GM23338 (cell line): ENCODE measurements around the gene SYT13. TPM values are rescaled to one million over a fixed set of nuclear protein-coding genes. Genes with fewer than 3 reads are reported as not detected.

Experiments
- ATAC-seq: fragments of 200-7000 bp; cut with Tn5 transposase; 3 replicates; pipeline ENCODE4 v1.9.1; 2020
- DNase-seq: peaks from one replicate; pipeline ENCODE4 v3.0.0-alpha.2; 2015; ENCODE audit warnings: low spot score
- H2AFZ ChIP-seq: fragments of 200-600 bp; sonication (generic); 2 replicates; pipeline ENCODE4 v1.8.0; 2016; ENCODE audit warnings: antibody characterized with exemption, mild to moderate bottlenecking, moderate library complexity
- H3F3A ChIP-seq: fragments of 200-600 bp; sonication (generic); replicated peaks from 2 replicates; pipeline ENCODE4 v1.8.0; 2017; ENCODE audit warnings: antibody characterized with exemption, mixed run types, low read depth
- H3K27ac ChIP-seq: fragments of 200-600 bp; sonication (generic); 2 replicates; pipeline ENCODE4 v1.6.1; 2016; ENCODE audit warnings: low read depth
- H3K27me3 ChIP-seq: fragments of 200-600 bp; sonication (generic); 2 replicates; pipeline ENCODE4 v1.8.0; 2016; ENCODE audit warnings: mild to moderate bottlenecking, mixed run types, moderate library complexity; ENCODE audit not compliant: insufficient read depth
- H3K36me3 ChIP-seq: fragments of 200-600 bp; sonication (generic); 2 replicates; pipeline ENCODE4 v1.8.0; 2016; ENCODE audit warnings: mild to moderate bottlenecking; ENCODE audit not compliant: insufficient read depth
- H3K4me1 ChIP-seq: fragments of 200-600 bp; sonication (generic); 2 replicates; pipeline ENCODE4 v1.8.0; 2016; ENCODE audit warnings: mild to moderate bottlenecking, moderate library complexity; ENCODE audit not compliant: insufficient read depth
- H3K4me2 ChIP-seq: fragments of 200-600 bp; sonication (generic); 2 replicates; pipeline ENCODE4 v1.7.1; 2017; ENCODE audit warnings: mixed run types
- H3K4me3 ChIP-seq: fragments of 200-600 bp; sonication (generic); 2 replicates; pipeline ENCODE4 v1.6.1; 2016; ENCODE audit warnings: mixed run types
- H3K79me2 ChIP-seq: fragments of 200-600 bp; sonication (generic); replicated peaks from 2 replicates; pipeline ENCODE4 v1.8.0; 2017; ENCODE audit warnings: mild to moderate bottlenecking; ENCODE audit not compliant: insufficient read depth
- H3K9me2 ChIP-seq: fragments of 200-600 bp; sonication (generic); 2 replicates; pipeline ENCODE4 v1.8.0; 2017; ENCODE audit not compliant: insufficient read depth
- H4K20me1 ChIP-seq: fragments of 200-600 bp; sonication (generic); replicated peaks from 2 replicates; pipeline ENCODE4 v1.8.0; 2017; ENCODE audit warnings: mild to moderate bottlenecking; ENCODE audit not compliant: insufficient read depth
- H3K27ac Mint-ChIP-seq: 2 replicates; pipeline ENCODE4 v1.8.0; 2020; ENCODE audit warnings: inconsistent platforms, mild to moderate bottlenecking, moderate library complexity, mixed read lengths
- H3K27me3 Mint-ChIP-seq: 3 replicates; pipeline ENCODE4 v1.8.0; 2022; ENCODE audit warnings: low read depth, mild to moderate bottlenecking, moderate library complexity, mixed read lengths, inconsistent platforms; ENCODE audit not compliant: insufficient read depth, poor library complexity
- H3K36me3 Mint-ChIP-seq: 3 replicates; pipeline ENCODE4 v1.8.0; 2021; ENCODE audit warnings: low read depth, mild to moderate bottlenecking, inconsistent platforms, moderate library complexity, mixed read lengths
- H3K4me1 Mint-ChIP-seq: 3 replicates; pipeline ENCODE4 v1.8.0; 2020; ENCODE audit warnings: mild to moderate bottlenecking, inconsistent platforms, mixed read lengths
- H3K4me3 Mint-ChIP-seq: 3 replicates; pipeline ENCODE4 v1.8.0; 2021; ENCODE audit warnings: moderate library complexity, mild to moderate bottlenecking, inconsistent platforms, mixed read lengths
- H3K9me3 Mint-ChIP-seq: 3 replicates; pipeline ENCODE4 v1.8.0; 2020; ENCODE audit warnings: moderate library complexity, mild to moderate bottlenecking, inconsistent platforms, mixed read lengths
- CREB1 ChIP-seq: fragments of 250-450 bp; sonication (Bioruptor Pico); IDR thresholded peaks from 2 replicates; pipeline ENCODE4 v1.5.0; 2020; ENCODE audit warnings: low read depth, mild to moderate bottlenecking, moderate library complexity
- CTCF ChIP-seq, 2 experiments: fragments of 200-600 bp in 1 of 2; sonication (generic) in 1 of 2; conservative IDR thresholded peaks; 2 replicates each; pipeline versions ENCODE4 v1.5.1 to v1.6.1; 2016 to 2017; ENCODE audit warnings: antibody characterized with exemption in 2 of 2, low read depth in 2 of 2, mild to moderate bottlenecking in 2 of 2, moderate library complexity in 1 of 2
- EZH2 ChIP-seq: fragments of 200-600 bp; sonication (generic); IDR thresholded peaks from one replicate; pipeline ENCODE4 v1.8.0; 2017; ENCODE audit warnings: antibody characterized with exemption, mild to moderate bottlenecking, low read depth; ENCODE audit not compliant: unreplicated experiment
- EZH2phosphoT487 ChIP-seq: fragments of 200-600 bp; sonication (generic); IDR thresholded peaks from one replicate; pipeline ENCODE4 v1.8.1; 2018; ENCODE audit warnings: antibody characterized with exemption; ENCODE audit not compliant: unreplicated experiment
- JUNB ChIP-seq: IDR thresholded peaks from one replicate; pipeline ENCODE4 v1.6.1; 2016; ENCODE audit warnings: antibody characterized with exemption; ENCODE audit not compliant: unreplicated experiment
- POLR2AphosphoS5 ChIP-seq: IDR thresholded peaks from 2 replicates; pipeline ENCODE4 v1.6.1; 2016; ENCODE audit warnings: antibody characterized with exemption, low read depth
- STAT1 ChIP-seq: IDR thresholded peaks from one replicate; pipeline ENCODE4 v1.6.1; 2016; ENCODE audit warnings: antibody characterized with exemption; ENCODE audit not compliant: unreplicated experiment
- ZNF331 ChIP-seq: fragments of 250-450 bp; sonication (Bioruptor Pico); IDR thresholded peaks from 2 replicates; pipeline ENCODE4 v1.5.0; 2020; ENCODE audit warnings: low read depth, mild to moderate bottlenecking, moderate library complexity
- polyA plus RNA-seq: library from polyadenylated mRNA; unstranded; fragments of >200 nt; fragmentation: Nextera tagmentation; extraction: Ambion mirVana; gene quantifications from 2 replicates; pipeline ENCODE4 v1.2.1, GENCODE V29; 2016
- total RNA-seq: library from RNA; depleted of rRNA; stranded (reverse); fragments of >200 nt; shearing (Covaris generic); gene quantifications from 2 replicates; pipeline ENCODE4 v1.2.3, GENCODE V29; 2014
- TF ChIP-seq, protein P1 (sequence below): IDR thresholded peaks from 2 replicates; pipeline ENCODE4 v1.6.1; 2016; ENCODE audit warnings: antibody characterized with exemption
- TF ChIP-seq, protein P2 (sequence below): fragments of 250-450 bp; sonication (Bioruptor Pico); IDR thresholded peaks from 2 replicates; pipeline ENCODE4 v1.5.0; 2020; ENCODE audit warnings: mild to moderate bottlenecking, moderate library complexity

The SYT13 gene
- total and polyA plus RNA-seq, 2 experiments from 2014 or later = 3.4 to 16.3 TPM

GRCh38 chr11:45270946-45271716 lies 15.0 kb downstream of the SYT13 start (continued):
- TF ChIP-seq CTCF (conservative IDR thresholded peaks at IDR 0.05; ENCODE audit: low read depth in 2 of 2) (no peak), JUNB (no peak)

GRCh38 chr11:45269678-45270077 lies 16.5 kb downstream of the SYT13 start:
- H3F3A ChIP-seq = no peaks in the 10 kb centered on the region
- no peak overlapping the region for H3K4me3 Mint-ChIP-seq
- no peaks in the 10 kb centered on the region for H3K4me1 ChIP-seq
- no peak overlapping the region for H3K4me2 ChIP-seq
- no peaks in the 10 kb centered on the region for H3K36me3 ChIP-seq
- H3K27me3 Mint-ChIP-seq = peaks cover 4% of the 10 kb centered on the region
- ATAC-seq (no peak), DNase-seq (no peak)
- H2AFZ ChIP-seq = no peak overlapping the region
- H3K27ac ChIP-seq = no peak overlapping the region
- no peaks in the 10 kb centered on the region for H3K79me2 ChIP-seq
- H3K9me2 ChIP-seq = no peaks in the 10 kb centered on the region
- H3K36me3 Mint-ChIP-seq = no peaks in the 10 kb centered on the region
- H3K9me3 Mint-ChIP-seq = no peaks in the 10 kb centered on the region
- H4K20me1 ChIP-seq = no peaks in the 10 kb centered on the region; the same call in 1 of the 2 replicates
- no peak overlapping the region for H3K27ac Mint-ChIP-seq
- no peaks in the 10 kb centered on the region for H3K27me3 ChIP-seq
- no peaks in the 10 kb centered on the region; the same call in 2 of the 3 replicates for H3K4me1 Mint-ChIP-seq
- no peak overlapping the region for H3K4me3 ChIP-seq
- no peak for TF ChIP-seq EZH2
- TF ChIP-seq CREB1 (CRISPR knock-in tag) = no peak
- TF ChIP-seq CTCF (conservative IDR thresholded peaks at IDR 0.05; ENCODE audit: low read depth in 2 of 2) = no peak
- TF ChIP-seq EZH2phosphoT487 = no peak
- TF ChIP-seq, protein P1, sequence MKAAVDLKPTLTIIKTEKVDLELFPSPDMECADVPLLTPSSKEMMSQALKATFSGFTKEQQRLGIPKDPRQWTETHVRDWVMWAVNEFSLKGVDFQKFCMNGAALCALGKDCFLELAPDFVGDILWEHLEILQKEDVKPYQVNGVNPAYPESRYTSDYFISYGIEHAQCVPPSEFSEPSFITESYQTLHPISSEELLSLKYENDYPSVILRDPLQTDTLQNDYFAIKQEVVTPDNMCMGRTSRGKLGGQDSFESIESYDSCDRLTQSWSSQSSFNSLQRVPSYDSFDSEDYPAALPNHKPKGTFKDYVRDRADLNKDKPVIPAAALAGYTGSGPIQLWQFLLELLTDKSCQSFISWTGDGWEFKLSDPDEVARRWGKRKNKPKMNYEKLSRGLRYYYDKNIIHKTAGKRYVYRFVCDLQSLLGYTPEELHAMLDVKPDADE = no peak
- no peak for TF ChIP-seq POLR2AphosphoS5
- TF ChIP-seq, protein P2, sequence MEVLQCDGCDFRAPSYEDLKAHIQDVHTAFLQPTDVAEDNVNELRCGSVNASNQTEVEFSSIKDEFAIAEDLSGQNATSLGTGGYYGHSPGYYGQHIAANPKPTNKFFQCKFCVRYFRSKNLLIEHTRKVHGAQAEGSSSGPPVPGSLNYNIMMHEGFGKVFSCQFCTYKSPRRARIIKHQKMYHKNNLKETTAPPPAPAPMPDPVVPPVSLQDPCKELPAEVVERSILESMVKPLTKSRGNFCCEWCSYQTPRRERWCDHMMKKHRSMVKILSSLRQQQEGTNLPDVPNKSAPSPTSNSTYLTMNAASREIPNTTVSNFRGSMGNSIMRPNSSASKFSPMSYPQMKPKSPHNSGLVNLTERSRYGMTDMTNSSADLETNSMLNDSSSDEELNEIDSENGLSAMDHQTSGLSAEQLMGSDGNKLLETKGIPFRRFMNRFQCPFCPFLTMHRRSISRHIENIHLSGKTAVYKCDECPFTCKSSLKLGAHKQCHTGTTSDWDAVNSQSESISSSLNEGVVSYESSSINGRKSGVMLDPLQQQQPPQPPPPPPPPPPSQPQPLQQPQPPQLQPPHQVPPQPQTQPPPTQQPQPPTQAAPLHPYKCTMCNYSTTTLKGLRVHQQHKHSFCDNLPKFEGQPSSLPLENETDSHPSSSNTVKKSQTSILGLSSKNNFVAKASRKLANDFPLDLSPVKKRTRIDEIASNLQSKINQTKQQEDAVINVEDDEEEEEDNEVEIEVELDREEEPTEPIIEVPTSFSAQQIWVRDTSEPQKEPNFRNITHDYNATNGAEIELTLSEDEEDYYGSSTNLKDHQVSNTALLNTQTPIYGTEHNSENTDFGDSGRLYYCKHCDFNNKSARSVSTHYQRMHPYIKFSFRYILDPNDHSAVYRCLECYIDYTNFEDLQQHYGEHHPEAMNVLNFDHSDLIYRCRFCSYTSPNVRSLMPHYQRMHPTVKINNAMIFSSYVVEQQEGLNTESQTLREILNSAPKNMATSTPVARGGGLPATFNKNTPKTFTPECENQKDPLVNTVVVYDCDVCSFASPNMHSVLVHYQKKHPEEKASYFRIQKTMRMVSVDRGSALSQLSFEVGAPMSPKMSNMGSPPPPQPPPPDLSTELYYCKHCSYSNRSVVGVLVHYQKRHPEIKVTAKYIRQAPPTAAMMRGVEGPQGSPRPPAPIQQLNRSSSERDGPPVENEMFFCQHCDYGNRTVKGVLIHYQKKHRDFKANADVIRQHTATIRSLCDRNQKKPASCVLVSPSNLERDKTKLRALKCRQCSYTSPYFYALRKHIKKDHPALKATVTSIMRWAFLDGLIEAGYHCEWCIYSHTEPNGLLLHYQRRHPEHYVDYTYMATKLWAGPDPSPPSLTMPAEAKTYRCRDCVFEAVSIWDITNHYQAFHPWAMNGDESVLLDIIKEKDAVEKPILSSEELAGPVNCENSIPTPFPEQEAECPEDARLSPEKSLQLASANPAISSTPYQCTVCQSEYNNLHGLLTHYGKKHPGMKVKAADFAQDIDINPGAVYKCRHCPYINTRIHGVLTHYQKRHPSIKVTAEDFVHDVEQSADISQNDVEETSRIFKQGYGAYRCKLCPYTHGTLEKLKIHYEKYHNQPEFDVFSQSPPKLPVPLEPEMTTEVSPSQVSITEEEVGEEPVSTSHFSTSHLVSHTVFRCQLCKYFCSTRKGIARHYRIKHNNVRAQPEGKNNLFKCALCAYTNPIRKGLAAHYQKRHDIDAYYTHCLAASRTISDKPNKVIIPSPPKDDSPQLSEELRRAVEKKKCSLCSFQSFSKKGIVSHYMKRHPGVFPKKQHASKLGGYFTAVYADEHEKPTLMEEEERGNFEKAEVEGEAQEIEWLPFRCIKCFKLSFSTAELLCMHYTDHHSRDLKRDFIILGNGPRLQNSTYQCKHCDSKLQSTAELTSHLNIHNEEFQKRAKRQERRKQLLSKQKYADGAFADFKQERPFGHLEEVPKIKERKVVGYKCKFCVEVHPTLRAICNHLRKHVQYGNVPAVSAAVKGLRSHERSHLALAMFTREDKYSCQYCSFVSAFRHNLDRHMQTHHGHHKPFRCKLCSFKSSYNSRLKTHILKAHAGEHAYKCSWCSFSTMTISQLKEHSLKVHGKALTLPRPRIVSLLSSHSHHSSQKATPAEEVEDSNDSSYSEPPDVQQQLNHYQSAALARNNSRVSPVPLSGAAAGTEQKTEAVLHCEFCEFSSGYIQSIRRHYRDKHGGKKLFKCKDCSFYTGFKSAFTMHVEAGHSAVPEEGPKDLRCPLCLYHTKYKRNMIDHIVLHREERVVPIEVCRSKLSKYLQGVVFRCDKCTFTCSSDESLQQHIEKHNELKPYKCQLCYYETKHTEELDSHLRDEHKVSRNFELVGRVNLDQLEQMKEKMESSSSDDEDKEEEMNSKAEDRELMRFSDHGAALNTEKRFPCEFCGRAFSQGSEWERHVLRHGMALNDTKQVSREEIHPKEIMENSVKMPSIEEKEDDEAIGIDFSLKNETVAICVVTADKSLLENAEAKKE (CRISPR knock-in tag) = no peak
- no peak for TF ChIP-seq JUNB
- TF ChIP-seq STAT1 = no peak
- no peak for TF ChIP-seq ZNF331 (CRISPR knock-in tag)
